ENCODE results near the gene ABCD1. TPM values are rescaled to one million over a fixed set of nuclear protein-coding genes. Genes with fewer than 3 reads are reported as not detected.

The ABCD1 gene
- total and polyA plus RNA-seq, 4 donors, result 5.7 to 19.7 (median 10.3) TPM

DNA sequence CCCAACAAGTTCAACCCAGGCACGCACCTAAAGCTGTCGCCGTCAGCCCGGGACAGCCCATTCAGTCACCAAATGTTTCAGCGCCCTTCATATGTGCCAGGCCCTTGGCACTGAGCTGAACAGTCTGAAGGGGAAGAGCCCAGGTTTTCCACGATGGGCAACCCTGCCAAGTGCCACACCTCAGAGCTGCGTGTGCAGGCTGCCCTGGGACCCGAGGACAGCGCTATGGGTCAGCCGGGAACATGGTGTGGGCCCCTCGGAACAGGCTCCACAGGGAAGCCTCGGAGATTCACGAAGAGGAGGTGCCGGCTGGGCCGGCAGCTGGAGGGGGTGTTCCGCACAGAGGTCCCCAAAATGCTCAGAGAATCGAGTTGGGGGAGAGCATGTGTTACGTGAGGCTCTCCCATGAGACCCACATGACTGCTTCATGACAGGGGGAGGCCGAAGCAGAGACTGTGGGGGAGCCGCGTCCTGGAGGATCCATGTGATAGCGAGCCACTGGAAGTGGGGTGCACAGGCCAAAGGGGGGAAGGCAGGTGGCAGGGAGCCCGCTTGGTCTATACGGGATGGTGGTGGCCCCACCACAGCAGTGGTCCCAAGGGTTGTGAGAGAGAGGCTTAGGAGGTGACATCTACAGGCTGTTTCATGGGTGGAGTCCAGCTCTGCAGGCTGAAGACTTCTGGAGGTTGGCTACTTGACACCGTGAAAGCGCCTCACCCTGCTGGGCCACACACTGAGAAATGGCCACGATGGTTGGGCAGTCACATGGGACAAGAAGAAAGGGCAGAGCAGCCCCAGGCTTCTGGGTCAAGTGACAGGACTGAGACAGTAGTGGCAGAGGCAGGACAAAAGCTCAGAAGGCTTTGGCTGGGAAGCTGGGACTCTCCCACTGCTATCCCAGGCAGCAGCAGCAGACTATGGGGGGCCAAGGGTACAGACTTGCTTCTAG lies 14.7 kb upstream of the ABCD1 start:
- no peaks in the 10 kb centered on the region for H3K9me3 ChIP-seq (ENCODE audit: control insufficient read depth in 4 of 4, insufficient read depth in 3 of 4, low read length in 3 of 4)
- DNase-seq, result no peak
- no peaks in the 10 kb centered on the region for H3K4me1 ChIP-seq (ENCODE audit: control insufficient read depth in 5 of 5, insufficient read depth in 5 of 5, low read length in 5 of 5)
- no peak overlapping the region for H3K27ac ChIP-seq (ENCODE audit: low read depth in 1 of 2, low read length in 1 of 2)
- H3K9ac ChIP-seq (ENCODE audit: insufficient read depth in 1 of 2, low read length in 2 of 2), result no peak overlapping the region
- TF ChIP-seq, protein P1, sequence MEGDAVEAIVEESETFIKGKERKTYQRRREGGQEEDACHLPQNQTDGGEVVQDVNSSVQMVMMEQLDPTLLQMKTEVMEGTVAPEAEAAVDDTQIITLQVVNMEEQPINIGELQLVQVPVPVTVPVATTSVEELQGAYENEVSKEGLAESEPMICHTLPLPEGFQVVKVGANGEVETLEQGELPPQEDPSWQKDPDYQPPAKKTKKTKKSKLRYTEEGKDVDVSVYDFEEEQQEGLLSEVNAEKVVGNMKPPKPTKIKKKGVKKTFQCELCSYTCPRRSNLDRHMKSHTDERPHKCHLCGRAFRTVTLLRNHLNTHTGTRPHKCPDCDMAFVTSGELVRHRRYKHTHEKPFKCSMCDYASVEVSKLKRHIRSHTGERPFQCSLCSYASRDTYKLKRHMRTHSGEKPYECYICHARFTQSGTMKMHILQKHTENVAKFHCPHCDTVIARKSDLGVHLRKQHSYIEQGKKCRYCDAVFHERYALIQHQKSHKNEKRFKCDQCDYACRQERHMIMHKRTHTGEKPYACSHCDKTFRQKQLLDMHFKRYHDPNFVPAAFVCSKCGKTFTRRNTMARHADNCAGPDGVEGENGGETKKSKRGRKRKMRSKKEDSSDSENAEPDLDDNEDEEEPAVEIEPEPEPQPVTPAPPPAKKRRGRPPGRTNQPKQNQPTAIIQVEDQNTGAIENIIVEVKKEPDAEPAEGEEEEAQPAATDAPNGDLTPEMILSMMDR (IDR thresholded peaks at IDR 0.05; ENCODE audit: control extremely low read depth, extremely low read depth), result no peak
- peaks cover 0 to 15% (median 2%) of the 10 kb centered on the region in 4 donors for H3K36me3 ChIP-seq (ENCODE audit: control insufficient read depth in 4 of 4, insufficient read depth in 4 of 4, low read length in 4 of 4)
- 87 to 93% methylated on average over 22 to 27 of the region's 27 CpGs for WGBS, 2 donors
- no peak for ATAC-seq (ENCODE audit: insufficient read depth, low FRiP score)
- no peaks in the 10 kb centered on the region for H3K27me3 ChIP-seq (ENCODE audit: control insufficient read depth in 3 of 3, insufficient read depth in 3 of 3, low read length in 2 of 3)
- H3K4me3 ChIP-seq, result no peak overlapping the region

DNA sequence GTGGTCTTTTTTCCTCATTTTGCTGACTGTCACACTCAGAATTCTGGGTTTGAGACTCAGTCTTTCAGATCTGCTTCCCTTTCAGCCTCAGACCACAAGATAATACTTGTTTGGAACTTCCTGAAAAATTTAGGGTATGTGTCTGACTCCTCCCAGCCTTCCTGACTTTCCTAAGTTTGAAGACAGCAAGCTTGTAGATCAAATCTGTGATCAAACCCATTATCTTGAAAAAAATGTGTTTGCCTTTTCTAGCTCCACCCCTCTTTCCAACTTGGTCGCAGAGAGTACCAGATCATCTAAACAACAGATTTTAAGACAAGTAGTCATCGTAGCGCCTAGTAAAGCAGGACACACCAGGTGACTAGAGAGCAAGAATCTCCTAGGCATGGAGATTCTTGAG lies 10.4 kb upstream of the ABCD1 start:
- TF ChIP-seq, protein P1 (IDR thresholded peaks at IDR 0.05; ENCODE audit: control extremely low read depth, extremely low read depth), result no peak
- no peaks in the 10 kb centered on the region for H3K4me1 ChIP-seq (ENCODE audit: control insufficient read depth in 5 of 5, insufficient read depth in 5 of 5, low read length in 5 of 5)

DNA sequence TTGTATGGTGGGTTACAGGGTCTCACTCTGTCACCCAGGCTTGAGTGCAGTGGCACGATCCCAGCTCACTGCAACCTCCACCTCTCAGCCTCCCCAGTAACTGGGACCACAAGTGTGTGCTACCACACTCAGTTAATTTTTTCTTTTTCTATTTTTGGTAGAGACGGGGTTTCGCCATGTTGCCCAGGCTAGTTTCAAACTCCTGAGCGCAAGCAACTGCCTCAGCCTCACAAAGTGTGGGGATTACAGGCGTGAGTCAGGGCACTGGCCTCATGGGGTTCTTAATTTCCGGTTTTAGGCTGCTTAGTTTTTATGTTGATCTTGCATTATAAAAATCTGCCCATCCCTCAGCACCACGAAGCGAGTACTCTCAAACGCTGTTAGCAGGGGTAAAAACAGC lies 7.2 kb upstream of the ABCD1 start:
- TF ChIP-seq, protein P1 (IDR thresholded peaks at IDR 0.05; ENCODE audit: control extremely low read depth, extremely low read depth), result no peak
- DNase-seq (no peak), ATAC-seq (ENCODE audit: insufficient read depth, low FRiP score) (no peak)
- peaks cover 0 to 3% (median under 1%) of the 10 kb centered on the region in 4 donors for H3K9me3 ChIP-seq (ENCODE audit: control insufficient read depth in 4 of 4, insufficient read depth in 3 of 4, low read length in 3 of 4)
- 91% methylated on average over 9 of the region's 9 CpGs for WGBS, 2 donors
- no peak overlapping the region for H3K27ac ChIP-seq (ENCODE audit: low read depth in 1 of 2, low read length in 1 of 2)
- peaks cover 0 to 1% (median 0%) of the 10 kb centered on the region in 5 donors for H3K4me1 ChIP-seq (ENCODE audit: control insufficient read depth in 5 of 5, insufficient read depth in 5 of 5, low read length in 5 of 5)
- no peak overlapping the region for H3K4me3 ChIP-seq
- no peak overlapping the region for H3K9ac ChIP-seq (ENCODE audit: insufficient read depth in 1 of 2, low read length in 2 of 2)
- no peaks in the 10 kb centered on the region for H3K27me3 ChIP-seq (ENCODE audit: control insufficient read depth in 3 of 3, insufficient read depth in 3 of 3, low read length in 2 of 3)
- H3K36me3 ChIP-seq (ENCODE audit: control insufficient read depth in 4 of 4, insufficient read depth in 4 of 4, low read length in 4 of 4), result peaks cover 3 to 17% (median 9%) of the 10 kb centered on the region in 4 donors

More for the DNA sequence above, 10.4 kb upstream of the ABCD1 start:
- Histone ChIP-seq H3K9ac (ENCODE audit: insufficient read depth in 1 of 2, low read length in 2 of 2) (no peak overlapping the region), H3K27me3 (ENCODE audit: control insufficient read depth in 3 of 3, insufficient read depth in 3 of 3, low read length in 2 of 3) (no peaks in the 10 kb centered on the region), H3K9me3 (ENCODE audit: control insufficient read depth in 4 of 4, insufficient read depth in 3 of 4, low read length in 3 of 4) (no peaks in the 10 kb centered on the region), H3K4me3 (no peak overlapping the region), H3K36me3 (ENCODE audit: control insufficient read depth in 4 of 4, insufficient read depth in 4 of 4, low read length in 4 of 4) (peaks cover 2 to 18% (median 7%) of the 10 kb centered on the region in 4 donors), H3K27ac (ENCODE audit: low read depth in 1 of 2, low read length in 1 of 2) (no peak overlapping the region)
- DNase-seq, result no peak
- ATAC-seq (ENCODE audit: insufficient read depth, low FRiP score), result no peak
- 76 to 82% methylated on average over 3 of the region's 3 CpGs for WGBS, 2 donors

Data from lung (tissue), 12 donors.